Right atrium auricular region (tissue), 2 donors: Measurements from ENCODE around the gene CNTNAP2. TPM values are rescaled to one million over a fixed set of nuclear protein-coding genes. Genes with fewer than 3 reads are reported as not detected.
"Not testable (repeated sequence)": the region's sequence is repeated elsewhere in the genome, so short reads cannot be mapped to it uniquely, and the experiment has no call there.

ENCODE experiments used
- DNase-seq: peaks from one replicate; pipeline ENCODE4 v3.0.0-alpha.2; 2019; ENCODE audit warnings: low spot score
- H3K27ac ChIP-seq, 2 donors: fragments of 200-600 bp; sonication (generic); 1 replicate in 1 of 2; 2 replicates in 1 of 2; pipeline ENCODE4 v1.5.1; 2016 to 2019
- H3K27me3 ChIP-seq, 2 donors: fragments of 200-600 bp; sonication (generic); one replicate each; pipeline versions ENCODE4 v1.5.1 to v1.6.0; 2017 to 2019
- H3K36me3 ChIP-seq: fragments of 200-600 bp; sonication (generic); one replicate; pipeline ENCODE4 v1.5.1; 2016
- H3K4me1 ChIP-seq, 2 donors: fragments of 200-600 bp; sonication (generic); one replicate each; pipeline versions ENCODE4 v1.5.1 to v1.6.0; 2017 to 2019
- H3K4me3 ChIP-seq, 2 donors: fragments of 200-600 bp; sonication (generic); 1 replicate in 1 of 2; 2 replicates in 1 of 2; pipeline ENCODE4 v1.5.1; 2017 to 2019; ENCODE audit warnings: mild to moderate bottlenecking in 1 of 2, moderate library complexity in 1 of 2
- H3K9me3 ChIP-seq, 2 donors: fragments of 200-600 bp; sonication (generic); one replicate each; pipeline ENCODE4 v1.5.1; 2019
- CTCF ChIP-seq, 2 donors: fragments of 200-600 bp; sonication (generic); IDR thresholded peaks; one replicate each; pipeline ENCODE4 v1.5.1; 2019; ENCODE audit warnings: antibody characterized with exemption in 2 of 2
- total RNA-seq, 2 donors: library from RNA; depleted of rRNA; stranded (reverse); fragments of >200 nt; gene quantifications; one replicate each; pipeline ENCODE4 v1.1.0, GENCODE V29; 2016

Gene CNTNAP2
- total RNA-seq, 2 donors from 2014 or later, result 1.1 to 1.7 TPM

GRCh38 chr7:147711447-147711846, 1594.8 kb downstream of the CNTNAP2 start:
- H3K9me3 ChIP-seq, result peaks cover 0 to 12% of the 10 kb centered on the region in 2 donors
- no peaks in the 10 kb centered on the region for H3K36me3 ChIP-seq
- DNase-seq, result no peak
- H3K4me1 ChIP-seq, result no peaks in the 10 kb centered on the region
- H3K4me3 ChIP-seq, result no peak overlapping the region
- TF ChIP-seq CTCF (IDR thresholded peaks at IDR 0.05), result no peak
- H3K27ac ChIP-seq, result no peak overlapping the region
- H3K27me3 ChIP-seq, result no peaks in the 10 kb centered on the region

- no peak for TF ChIP-seq CTCF (IDR thresholded peaks at IDR 0.05)
- no peak overlapping the region for H3K27ac ChIP-seq
- no peaks in the 10 kb centered on the region for H3K4me1 ChIP-seq
- peaks cover 0 to 6% of the 10 kb centered on the region in 2 donors for H3K9me3 ChIP-seq
- DNase-seq, result no peak
- no peaks in the 10 kb centered on the region for H3K36me3 ChIP-seq
- no peak overlapping the region for H3K4me3 ChIP-seq
- no peaks in the 10 kb centered on the region for H3K27me3 ChIP-seq
Measured at GRCh38 chr7:147721962-147722830, 1605.6 kb downstream of the CNTNAP2 start.

- Histone ChIP-seq H3K27me3 (no peaks in the 10 kb centered on the region), H3K4me1 (no peaks in the 10 kb centered on the region), H3K36me3 (no peaks in the 10 kb centered on the region), H3K9me3 (no peaks in the 10 kb centered on the region), H3K4me3 (no peak overlapping the region), H3K27ac (no peak overlapping the region)
- TF ChIP-seq CTCF (IDR thresholded peaks at IDR 0.05), result no peak
- no peak for DNase-seq
Measured at GRCh38 chr7:147723536-147723935, 1606.9 kb downstream of the CNTNAP2 start.

GRCh38 chr7:147731311-147731710, 1614.7 kb downstream of the CNTNAP2 start:
- H3K36me3 ChIP-seq, result no peaks in the 10 kb centered on the region
- H3K9me3 ChIP-seq, result no peaks in the 10 kb centered on the region
- TF ChIP-seq CTCF (IDR thresholded peaks at IDR 0.05), result no peak
- no peaks in the 10 kb centered on the region for H3K4me1 ChIP-seq
- H3K4me3 ChIP-seq, result no peak overlapping the region
- no peaks in the 10 kb centered on the region for H3K27me3 ChIP-seq
- no peak overlapping the region for H3K27ac ChIP-seq
- no peak for DNase-seq

- H3K4me1 ChIP-seq, H3K4me3 ChIP-seq, H3K9me3 ChIP-seq, H3K27me3 ChIP-seq, H3K27ac ChIP-seq, H3K36me3 ChIP-seq, DNase-seq: not testable (repeated sequence)
Measured at GRCh38 chr7:147737559-147738214, 1621.1 kb downstream of the CNTNAP2 start.

GRCh38 chr7:147742301-147742700, 1625.7 kb downstream of the CNTNAP2 start:
- Histone ChIP-seq H3K4me3 (no peak overlapping the region), H3K4me1 (no peaks in the 10 kb centered on the region), H3K27me3 (no peaks in the 10 kb centered on the region), H3K27ac (no peak overlapping the region), H3K36me3 (no peaks in the 10 kb centered on the region), H3K9me3 (peaks cover 0 to 7% of the 10 kb centered on the region in 2 donors)
- DNase-seq, result no peak
- no peak for TF ChIP-seq CTCF (IDR thresholded peaks at IDR 0.05)
